HL-60/S4 treated with retinoic acid at 250 ng/mL for 4 days and 3 days (cell line): ENCODE results near the gene YJU2.
"Not testable (repeated sequence)": the region's sequence is repeated elsewhere in the genome, so short reads cannot be mapped to it uniquely, and the experiment has no call there.

ENCODE experiments used
- in situ Hi-C: fragments of 300-500 bp; cut with MboI; formaldehyde crosslinking; loops from 2 replicates; pipeline ENCODE4 v1.7.0; 2022; ENCODE audit warnings: low sequenced_read_pairs

The YJU2 gene

GRCh38 chr19:4266253-4267000 is 19.5 kb downstream of the YJU2 start:
- in situ Hi-C loops, result no loop called here

GRCh38 chr19:4267101-4267900 is 20.4 kb downstream of the YJU2 start:
- in situ Hi-C loops, result no loop called here

DNA sequence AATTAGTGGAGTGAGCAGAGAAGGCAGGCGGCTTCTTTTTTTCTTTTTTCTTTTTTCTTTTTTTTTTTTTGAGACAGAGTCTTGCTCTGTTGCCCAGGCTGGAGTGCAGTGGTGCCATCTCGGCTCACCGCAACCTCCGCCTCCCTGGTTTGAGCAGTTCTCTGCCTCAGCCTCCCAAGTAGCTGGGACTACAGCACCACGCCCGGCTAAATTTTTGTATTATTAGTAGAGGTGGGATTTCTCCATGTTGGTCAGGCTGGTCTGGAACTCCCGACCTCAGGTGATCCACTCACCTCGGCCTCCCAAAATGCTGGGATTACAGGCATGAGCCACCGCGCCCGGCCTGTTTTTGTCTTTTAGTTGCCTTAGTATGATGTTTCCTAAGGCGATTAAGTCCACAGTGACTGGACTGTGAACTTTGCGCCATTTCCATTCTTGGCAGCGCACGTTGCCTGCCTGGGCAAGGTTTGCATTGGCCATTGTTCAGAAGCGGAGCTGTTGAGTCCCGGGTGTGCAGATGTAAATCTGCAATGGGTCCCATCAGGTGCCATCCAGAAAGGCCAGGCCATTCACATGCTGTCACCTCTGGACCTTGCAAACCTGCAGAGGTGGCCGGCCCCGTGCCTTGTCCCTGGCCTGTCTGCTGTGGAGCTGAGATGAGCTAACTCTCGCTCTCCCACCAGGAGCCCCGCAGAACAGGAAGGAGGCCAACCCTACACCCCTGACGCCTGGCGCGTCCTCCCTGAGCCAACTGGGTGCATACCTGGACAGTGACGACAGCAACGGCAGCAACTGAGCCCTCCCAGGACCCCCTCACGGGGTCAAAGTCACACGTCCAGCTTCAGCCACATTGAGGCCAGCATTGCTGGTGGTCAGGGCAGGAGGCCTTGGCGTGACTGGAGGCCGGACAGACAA is 21.3 kb downstream of the YJU2 start:
- in situ Hi-C loops, result no loop called here

DNA sequence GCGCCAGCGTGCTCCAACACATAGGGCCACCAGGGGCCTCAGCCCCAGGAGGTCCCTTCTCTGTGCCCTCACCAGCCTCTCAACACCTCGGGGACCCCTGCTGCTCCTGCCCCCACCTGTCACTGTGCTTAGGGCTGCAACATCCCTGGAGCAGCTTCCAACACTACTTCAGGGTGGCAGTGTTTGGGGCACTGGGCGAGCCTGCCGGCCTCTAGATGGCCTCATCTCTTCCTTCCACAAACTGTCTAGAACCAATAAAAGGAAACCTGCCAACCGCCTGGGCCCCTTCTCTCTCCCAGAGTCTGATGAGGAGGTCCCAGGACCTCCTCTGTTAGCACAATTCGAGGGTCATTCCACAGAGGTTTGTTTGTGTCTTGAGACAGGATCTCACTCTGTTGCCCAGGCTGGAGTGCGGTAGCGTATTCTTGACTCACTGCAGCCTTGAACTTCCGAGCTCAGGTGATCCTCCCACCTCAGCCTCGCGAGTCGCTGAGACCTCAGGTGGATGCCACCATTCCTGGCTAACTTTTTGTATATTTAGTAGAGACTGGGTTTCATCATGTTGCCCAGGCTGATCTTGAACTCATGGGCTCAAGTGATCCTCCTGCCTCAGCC is 22.0 kb downstream of the YJU2 start:
- in situ Hi-C loops, result no loop called here

DNA sequence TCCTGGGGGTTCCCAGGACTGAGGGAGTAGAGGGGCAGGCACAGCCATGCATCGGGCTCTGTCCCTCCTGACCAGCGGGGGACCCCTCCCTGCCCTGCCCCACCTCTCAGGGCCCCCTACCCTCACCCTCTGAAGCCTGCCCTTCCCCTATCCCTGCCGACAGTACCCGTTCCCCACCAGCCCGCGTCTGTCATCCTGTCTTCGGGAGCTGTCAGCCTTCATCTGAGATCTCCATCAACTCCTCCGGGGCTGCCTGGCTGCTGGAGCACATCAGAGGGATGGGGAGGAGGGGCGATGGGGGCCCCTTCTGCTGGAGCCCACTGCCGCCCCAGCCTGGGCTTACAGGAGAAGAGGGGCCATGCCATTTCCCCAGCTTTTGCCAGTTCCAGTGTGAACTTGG is 26.0 kb downstream of the YJU2 start:
- in situ Hi-C loops, result no loop called here

DNA sequence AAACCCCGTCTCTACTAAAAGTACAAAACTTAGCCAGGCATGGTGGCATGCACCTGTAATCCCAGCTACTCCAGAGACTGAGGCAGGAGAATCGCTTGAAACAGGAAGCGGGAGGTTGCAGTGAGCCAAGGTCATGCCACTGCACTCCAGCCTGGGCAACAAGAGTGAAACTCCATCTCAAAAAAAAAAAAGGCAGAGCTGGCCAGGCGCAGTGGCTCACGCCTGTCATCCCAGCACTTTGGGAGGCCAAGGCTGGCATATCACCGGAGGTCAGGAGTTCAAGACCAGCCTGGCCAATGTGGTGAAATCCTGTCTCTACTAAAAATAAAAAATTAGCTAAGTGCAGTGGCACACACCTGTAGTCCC is 27.4 kb downstream of the YJU2 start:
- in situ Hi-C loops, result not testable (repeated sequence)

- in situ Hi-C loops, result no loop called here
These were observed 30.4 kb downstream of the YJU2 start for GRCh38 chr19:4277191-4277696.

GRCh38 chr19:4278010-4278409 is 31.1 kb downstream of the YJU2 start:
- in situ Hi-C loops, result no loop called here

- in situ Hi-C loops, result no loop called here
These were observed 31.8 kb downstream of the YJU2 start, which contains the start of gene SHD for GRCh38 chr19:4278419-4279266. Gene SHD (plus strand): TSS chr19:4279266. CDS start chr19:4280064, 798 bp downstream.

- in situ Hi-C loops, result no loop called here
These were observed 32.3 kb downstream of the YJU2 start for GRCh38 chr19:4279267-4279529.

DNA sequence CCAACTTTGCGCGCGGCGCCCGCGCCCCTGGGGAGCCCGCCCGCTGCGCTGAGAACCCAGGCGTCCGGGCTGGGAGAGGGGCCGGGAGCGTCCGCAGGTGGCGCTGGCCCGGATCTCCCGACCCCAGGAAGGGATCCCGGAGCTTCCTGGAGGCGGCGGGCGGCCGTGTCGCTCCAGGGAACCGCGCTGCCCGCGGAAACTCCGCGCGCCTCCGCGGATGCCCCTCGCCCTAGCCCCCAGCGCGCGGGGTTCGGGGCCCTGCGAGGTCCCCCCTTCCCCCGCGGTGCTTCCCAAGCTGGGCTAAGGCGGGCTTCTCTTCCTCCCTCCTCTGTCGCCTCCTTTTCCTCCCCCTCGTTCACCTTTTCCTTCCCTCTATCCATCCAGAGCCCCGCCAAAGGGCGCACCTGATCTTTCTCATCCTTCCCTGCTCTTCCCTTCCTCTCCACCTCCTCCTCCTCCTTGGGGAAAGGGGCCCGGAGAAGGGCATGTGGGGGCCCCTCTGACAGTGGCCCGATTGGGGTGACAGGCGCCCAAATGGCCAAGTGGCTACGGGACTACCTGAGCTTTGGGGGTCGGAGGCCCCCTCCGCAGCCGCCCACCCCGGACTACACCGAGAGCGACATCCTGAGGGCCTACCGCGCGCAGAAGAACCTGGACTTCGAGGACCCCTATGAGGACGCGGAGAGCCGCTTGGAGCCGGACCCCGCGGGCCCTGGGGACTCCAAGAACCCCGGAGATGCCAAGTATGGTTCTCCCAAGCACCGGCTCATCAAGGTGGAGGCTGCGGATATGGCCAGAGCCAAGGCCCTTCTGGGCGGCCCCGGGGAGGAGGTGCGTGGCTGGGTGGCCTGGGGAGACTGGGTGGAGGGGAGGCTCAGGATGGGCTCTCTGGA is 32.9 kb downstream of the YJU2 start:
- in situ Hi-C loops, result no loop called here

GRCh38 chr19:4284176-4284958 is 37.5 kb downstream of the YJU2 start:
- in situ Hi-C loops, result no loop called here

- in situ Hi-C loops, result no loop called here
These were observed 38.1 kb downstream of the YJU2 start for GRCh38 chr19:4284974-4285373.

DNA sequence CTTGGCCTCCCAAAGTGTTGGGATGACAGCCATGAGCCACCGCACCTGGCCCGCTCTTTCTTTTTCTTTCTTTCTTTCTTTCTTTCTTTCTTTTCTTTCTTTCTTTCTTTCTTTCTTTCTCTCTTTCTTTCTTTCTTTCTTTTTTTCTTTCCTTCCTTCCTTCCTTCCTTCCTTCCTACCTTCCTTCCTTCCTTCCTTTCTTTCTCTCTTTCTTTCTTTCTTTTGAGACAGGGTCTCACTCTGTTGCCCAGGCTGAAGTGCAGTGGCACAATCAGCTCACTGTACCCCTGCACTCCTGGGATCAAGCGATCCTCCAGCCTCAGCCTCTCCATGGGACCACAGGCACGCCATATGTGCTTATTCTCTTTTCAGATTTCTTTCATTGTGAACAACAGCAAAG is 39.3 kb downstream of the YJU2 start:
- in situ Hi-C loops, result not testable (repeated sequence)

DNA sequence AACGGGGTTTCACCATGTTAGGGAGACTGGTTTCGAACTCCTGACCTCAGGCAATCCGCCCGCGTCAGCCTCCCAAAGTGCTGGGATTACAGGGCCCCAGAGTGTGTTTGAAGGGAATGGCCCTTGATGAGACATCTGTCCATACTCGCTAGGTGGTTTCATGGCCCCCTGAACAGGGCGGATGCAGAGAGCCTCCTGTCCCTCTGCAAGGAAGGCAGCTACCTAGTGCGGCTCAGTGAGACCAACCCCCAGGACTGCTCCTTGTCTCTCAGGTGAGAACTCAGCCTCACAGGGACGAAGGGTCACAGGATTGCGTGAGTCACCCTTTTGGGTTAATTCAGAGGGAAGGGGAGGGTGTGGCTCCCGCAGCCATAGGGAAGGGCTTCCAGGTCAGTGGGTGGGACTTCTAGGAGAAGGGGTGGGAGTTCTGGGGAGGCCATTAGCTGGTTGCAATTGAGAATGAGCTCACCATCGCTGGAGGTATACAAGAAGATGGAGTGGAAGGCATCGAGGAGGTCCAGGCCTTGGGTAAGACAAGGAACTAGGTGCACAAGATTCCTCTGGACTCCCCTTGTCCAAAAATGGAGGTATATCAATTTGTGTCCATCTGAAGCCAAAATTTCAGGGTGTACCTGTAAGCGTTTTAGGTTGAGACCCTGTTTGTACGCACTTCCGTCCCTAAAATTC is 41.4 kb downstream of the YJU2 start:
- in situ Hi-C loops, result no loop called here

DNA sequence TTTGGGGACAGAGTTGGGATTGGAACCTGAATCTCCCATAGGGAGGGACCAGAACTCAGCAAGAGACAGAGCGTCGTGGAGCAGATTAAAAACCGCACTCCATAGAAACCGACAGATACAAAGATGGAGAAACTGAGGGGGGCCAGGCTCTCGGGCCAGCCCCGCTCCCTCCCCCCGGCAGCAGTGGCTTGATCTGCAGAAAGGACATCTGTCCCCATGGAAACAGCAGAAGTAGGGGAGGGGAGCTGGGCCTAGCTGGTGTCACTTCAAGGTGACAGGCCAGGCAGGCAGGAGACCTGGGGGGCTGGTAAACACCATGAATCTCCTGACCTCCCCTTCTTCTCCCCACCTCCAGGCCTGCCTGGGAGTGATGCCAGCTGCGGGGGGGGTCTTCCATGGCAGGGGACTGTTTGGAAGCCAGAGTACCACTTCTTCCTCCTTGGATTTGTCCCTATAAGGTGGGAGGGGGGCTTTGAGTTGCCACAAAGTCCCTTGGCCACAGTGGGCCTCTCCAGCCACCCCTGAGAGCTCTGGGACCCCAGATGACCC is 44.4 kb downstream of the YJU2 start:
- in situ Hi-C loops, result no loop called here

DNA sequence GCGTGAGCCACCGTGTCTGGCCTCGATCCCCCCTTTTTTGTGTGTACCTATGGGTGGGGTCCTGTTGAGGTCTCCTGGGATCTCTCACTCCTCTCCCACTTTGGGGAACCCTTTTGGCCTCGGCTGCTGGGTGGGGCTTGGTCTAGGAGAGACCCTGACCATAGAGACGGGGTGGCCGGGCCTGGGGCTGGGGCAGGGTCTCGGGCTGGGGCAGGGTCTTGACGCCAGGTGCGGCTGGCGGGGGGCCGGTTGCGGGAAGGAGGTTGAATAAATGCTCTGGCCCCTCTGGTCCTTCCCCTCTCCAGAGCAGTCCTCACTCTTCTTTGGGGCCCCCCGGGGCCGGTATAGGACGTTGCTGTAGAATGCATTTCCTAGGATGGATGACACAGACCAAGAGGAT is 45.6 kb downstream of the YJU2 start:
- in situ Hi-C loops, result no loop called here
